Nephron (organoid): ENCODE results near the gene IGDCC3.

Experiments
- H3K27ac Mint-ChIP-seq, 3 experiments: 2 replicates each; pipeline ENCODE4 v1.8.0; 2020; ENCODE audit warnings: mixed read lengths in 3 of 3, mild to moderate bottlenecking in 2 of 3, moderate library complexity in 1 of 3
- H3K27me3 Mint-ChIP-seq: 2 replicates; pipeline ENCODE4 v1.8.0; 2021; ENCODE audit warnings: low read depth, mild to moderate bottlenecking, moderate library complexity, mixed read lengths
- H3K36me3 Mint-ChIP-seq: 2 replicates; pipeline ENCODE4 v1.8.0; 2020; ENCODE audit warnings: low read depth, mixed read lengths
- H3K4me1 Mint-ChIP-seq: 2 replicates; pipeline ENCODE4 v1.8.0; 2020; ENCODE audit warnings: mixed read lengths
- H3K4me3 Mint-ChIP-seq, 3 experiments: 2 replicates each; pipeline ENCODE4 v1.8.0; 2020; ENCODE audit warnings: mild to moderate bottlenecking in 3 of 3, mixed read lengths in 3 of 3, moderate library complexity in 2 of 3
- H3K9me3 Mint-ChIP-seq: 2 replicates; pipeline ENCODE4 v1.8.0; 2020; ENCODE audit warnings: mixed read lengths
- CTCF ChIP-seq, 3 experiments: fragments of 200-600 bp; sonication (generic); IDR thresholded peaks; one replicate each; pipeline ENCODE4 v1.5.0; 2021; ENCODE audit warnings: antibody characterized with exemption in 3 of 3; ENCODE audit not compliant: unreplicated experiment in 3 of 3

Gene IGDCC3

GRCh38 chr15:65342493-65342892 lies 35.3 kb downstream of the IGDCC3 start:
- H3K4me3 Mint-ChIP-seq = no peak overlapping the region
- H3K4me1 Mint-ChIP-seq = peaks cover 34% of the 10 kb centered on the region
- TF ChIP-seq CTCF (IDR thresholded peaks at IDR 0.05; ENCODE audit: unreplicated experiment in 3 of 3) = no peak
- H3K27me3 Mint-ChIP-seq = peaks cover 13% of the 10 kb centered on the region
- no peak overlapping the region for H3K27ac Mint-ChIP-seq
- peaks cover 6% of the 10 kb centered on the region for H3K36me3 Mint-ChIP-seq
- H3K9me3 Mint-ChIP-seq = no peaks in the 10 kb centered on the region

GRCh38 chr15:65339920-65340319 lies 37.9 kb downstream of the IGDCC3 start:
- Mint-ChIP-seq H3K27ac (peak overlapping the region; percentile 24 to 82 (median 49)), H3K27me3 (peaks cover 11% of the 10 kb centered on the region)
- no peak for TF ChIP-seq CTCF (IDR thresholded peaks at IDR 0.05; ENCODE audit: unreplicated experiment in 3 of 3)

GRCh38 chr15:65339416-65339815 lies 38.4 kb downstream of the IGDCC3 start:
- Mint-ChIP-seq H3K9me3 (no peaks in the 10 kb centered on the region), H3K36me3 (no peaks in the 10 kb centered on the region), H3K4me3 (peak overlapping the region in 1 of 3 experiments; percentile 26), H3K27ac (peak overlapping the region; percentile 24 to 82 (median 49)), H3K4me1 (peaks cover 24% of the 10 kb centered on the region), H3K27me3 (peaks cover 8% of the 10 kb centered on the region)
- TF ChIP-seq CTCF (IDR thresholded peaks at IDR 0.05; ENCODE audit: unreplicated experiment in 3 of 3) = no peak

More at GRCh38 chr15:65339920-65340319, 37.9 kb downstream of the IGDCC3 start:
- Mint-ChIP-seq H3K9me3 (no peaks in the 10 kb centered on the region), H3K4me1 (peaks cover 24% of the 10 kb centered on the region), H3K4me3 (peak overlapping the region in 1 of 3 experiments; percentile 26), H3K36me3 (no peaks in the 10 kb centered on the region)

GRCh38 chr15:65338823-65339222 lies 39.0 kb downstream of the IGDCC3 start:
- Mint-ChIP-seq H3K9me3 (no peaks in the 10 kb centered on the region), H3K27me3 (peaks cover 8% of the 10 kb centered on the region), H3K4me3 (no peak overlapping the region), H3K4me1 (peaks cover 24% of the 10 kb centered on the region), H3K27ac (peak overlapping the region in 2 of 3 experiments; percentile 34 to 68), H3K36me3 (no peaks in the 10 kb centered on the region)
- TF ChIP-seq CTCF (IDR thresholded peaks at IDR 0.05; ENCODE audit: unreplicated experiment in 3 of 3) = no peak

GRCh38 chr15:65338366-65338765 lies 39.4 kb downstream of the IGDCC3 start:
- Mint-ChIP-seq H3K9me3 (no peaks in the 10 kb centered on the region), H3K27ac (peak overlapping the region in 2 of 3 experiments; percentile 34 to 68), H3K27me3 (peaks cover 8% of the 10 kb centered on the region), H3K4me1 (peaks cover 24% of the 10 kb centered on the region), H3K4me3 (no peak overlapping the region), H3K36me3 (no peaks in the 10 kb centered on the region)
- TF ChIP-seq CTCF (IDR thresholded peaks at IDR 0.05; ENCODE audit: unreplicated experiment in 3 of 3) = no peak

GRCh38 chr15:65337436-65338070 lies 40.2 kb downstream of the IGDCC3 start:
- no peak for TF ChIP-seq CTCF (IDR thresholded peaks at IDR 0.05; ENCODE audit: unreplicated experiment in 3 of 3)
- Mint-ChIP-seq H3K27ac (peak overlapping the region in 1 of 3 experiments; percentile 17), H3K4me3 (no peak overlapping the region), H3K27me3 (peaks cover 8% of the 10 kb centered on the region), H3K36me3 (no peaks in the 10 kb centered on the region), H3K4me1 (peaks cover 19% of the 10 kb centered on the region), H3K9me3 (no peaks in the 10 kb centered on the region)
